Panc1 (cell line): ENCODE measurements around the gene TNRC6B.

ENCODE experiments used
- POLR2AphosphoS5 ChIP-seq: IDR thresholded peaks from 2 replicates; pipeline ENCODE4 v1.6.1; 2012; ENCODE audit warnings: mild to moderate bottlenecking, low read depth, low read length, moderate library complexity
- REST ChIP-seq, 2 experiments: IDR thresholded peaks; 2 replicates each; pipeline ENCODE4 v1.6.1; 2011 to 2012; ENCODE audit warnings: low read depth in 2 of 2, control low read depth in 1 of 2, low read length in 1 of 2, mild to moderate bottlenecking in 1 of 2, moderate library complexity in 1 of 2; ENCODE audit not compliant: insufficient read depth in 1 of 2
- SIN3A ChIP-seq: IDR thresholded peaks from 2 replicates; pipeline ENCODE4 v1.6.1; 2012; ENCODE audit warnings: low read depth, mild to moderate bottlenecking, low read length, moderate library complexity, borderline replicate concordance; ENCODE audit not compliant: insufficient read depth
- TCF7L2 ChIP-seq: IDR thresholded peaks from 2 replicates; pipeline ENCODE4 v1.6.1; 2011; ENCODE audit warnings: mild to moderate bottlenecking, low read depth, low read length, inconsistent platforms
- TF ChIP-seq, protein P1 (sequence below): fragments of 450-650 bp; IDR thresholded peaks from 2 replicates; pipeline ENCODE4 v1.5.1; 2017; ENCODE audit warnings: mild to moderate bottlenecking

DNA sequence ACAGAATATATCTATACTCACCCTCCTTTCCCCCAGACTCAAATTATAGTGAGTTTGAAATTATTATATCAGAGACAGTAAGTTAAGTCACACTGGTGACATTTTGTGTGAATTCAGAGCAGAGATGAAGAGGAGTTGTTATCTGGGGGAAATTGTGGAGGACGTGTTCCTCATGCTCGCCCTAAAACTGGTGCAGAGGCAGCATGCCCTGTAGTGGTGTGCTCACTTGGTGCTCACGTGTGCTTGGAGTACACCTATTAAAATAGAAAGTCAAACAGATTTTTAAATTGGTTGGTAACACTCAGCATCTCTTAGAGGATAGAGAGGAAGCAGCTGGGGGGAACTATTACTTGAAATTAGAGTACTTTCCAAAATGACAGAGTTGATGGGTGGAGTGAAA lies 117.0 kb downstream of the TNRC6B start:
- TF ChIP-seq, protein P1, sequence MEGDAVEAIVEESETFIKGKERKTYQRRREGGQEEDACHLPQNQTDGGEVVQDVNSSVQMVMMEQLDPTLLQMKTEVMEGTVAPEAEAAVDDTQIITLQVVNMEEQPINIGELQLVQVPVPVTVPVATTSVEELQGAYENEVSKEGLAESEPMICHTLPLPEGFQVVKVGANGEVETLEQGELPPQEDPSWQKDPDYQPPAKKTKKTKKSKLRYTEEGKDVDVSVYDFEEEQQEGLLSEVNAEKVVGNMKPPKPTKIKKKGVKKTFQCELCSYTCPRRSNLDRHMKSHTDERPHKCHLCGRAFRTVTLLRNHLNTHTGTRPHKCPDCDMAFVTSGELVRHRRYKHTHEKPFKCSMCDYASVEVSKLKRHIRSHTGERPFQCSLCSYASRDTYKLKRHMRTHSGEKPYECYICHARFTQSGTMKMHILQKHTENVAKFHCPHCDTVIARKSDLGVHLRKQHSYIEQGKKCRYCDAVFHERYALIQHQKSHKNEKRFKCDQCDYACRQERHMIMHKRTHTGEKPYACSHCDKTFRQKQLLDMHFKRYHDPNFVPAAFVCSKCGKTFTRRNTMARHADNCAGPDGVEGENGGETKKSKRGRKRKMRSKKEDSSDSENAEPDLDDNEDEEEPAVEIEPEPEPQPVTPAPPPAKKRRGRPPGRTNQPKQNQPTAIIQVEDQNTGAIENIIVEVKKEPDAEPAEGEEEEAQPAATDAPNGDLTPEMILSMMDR: no peak
- TF ChIP-seq REST (IDR thresholded peaks at IDR 0.05; ENCODE audit: insufficient read depth in 1 of 2, low read depth in 2 of 2, low read length in 1 of 2) (no peak), POLR2AphosphoS5 (no peak), SIN3A (no peak), TCF7L2 (no peak)
